Astrocyte (in vitro differentiated cells and primary cell): Measurements from ENCODE around the gene LRG1.

ENCODE experiments used
- EZH2 ChIP-seq: IDR thresholded peaks from 2 replicates; pipeline ENCODE4 v1.6.1; 2012; ENCODE audit warnings: mild to moderate bottlenecking, low read length, inconsistent platforms; ENCODE audit not compliant: insufficient read depth
- TF ChIP-seq, protein P1 (sequence below): IDR thresholded peaks from 2 replicates; pipeline ENCODE4 v1.5.1; 2011; ENCODE audit warnings: low read depth, mild to moderate bottlenecking, inconsistent platforms, low read length, moderate library complexity; ENCODE audit not compliant: insufficient read depth

DNA sequence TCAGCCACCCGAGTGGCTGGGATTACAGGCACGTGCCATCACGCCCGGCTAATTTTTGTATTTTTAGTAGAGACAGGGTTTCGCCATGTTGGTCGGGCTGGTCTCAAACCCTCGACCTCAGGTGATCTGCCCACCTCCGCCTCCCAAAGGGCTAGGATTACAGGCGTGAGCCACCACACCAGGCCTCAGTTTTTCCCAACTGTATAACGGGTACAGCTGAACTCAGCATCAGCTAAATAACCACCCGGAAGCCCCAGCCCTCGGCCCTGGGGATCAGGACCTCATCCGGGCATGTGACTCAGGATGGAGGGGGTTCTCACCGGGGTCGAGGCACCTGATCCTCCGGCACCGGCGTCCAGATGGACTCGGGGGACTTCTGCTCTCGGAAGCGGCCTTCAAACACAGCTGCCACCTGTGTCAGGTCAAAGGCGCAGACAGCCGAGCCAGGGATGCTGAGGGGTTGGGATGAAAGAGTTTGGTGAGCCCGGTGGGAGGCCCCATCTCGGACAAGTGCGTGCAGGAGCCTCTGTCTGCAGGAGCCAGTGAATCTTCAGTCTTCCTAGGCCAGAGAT, 10.7 kb upstream of the LRG1 start:
- TF ChIP-seq, protein P1, sequence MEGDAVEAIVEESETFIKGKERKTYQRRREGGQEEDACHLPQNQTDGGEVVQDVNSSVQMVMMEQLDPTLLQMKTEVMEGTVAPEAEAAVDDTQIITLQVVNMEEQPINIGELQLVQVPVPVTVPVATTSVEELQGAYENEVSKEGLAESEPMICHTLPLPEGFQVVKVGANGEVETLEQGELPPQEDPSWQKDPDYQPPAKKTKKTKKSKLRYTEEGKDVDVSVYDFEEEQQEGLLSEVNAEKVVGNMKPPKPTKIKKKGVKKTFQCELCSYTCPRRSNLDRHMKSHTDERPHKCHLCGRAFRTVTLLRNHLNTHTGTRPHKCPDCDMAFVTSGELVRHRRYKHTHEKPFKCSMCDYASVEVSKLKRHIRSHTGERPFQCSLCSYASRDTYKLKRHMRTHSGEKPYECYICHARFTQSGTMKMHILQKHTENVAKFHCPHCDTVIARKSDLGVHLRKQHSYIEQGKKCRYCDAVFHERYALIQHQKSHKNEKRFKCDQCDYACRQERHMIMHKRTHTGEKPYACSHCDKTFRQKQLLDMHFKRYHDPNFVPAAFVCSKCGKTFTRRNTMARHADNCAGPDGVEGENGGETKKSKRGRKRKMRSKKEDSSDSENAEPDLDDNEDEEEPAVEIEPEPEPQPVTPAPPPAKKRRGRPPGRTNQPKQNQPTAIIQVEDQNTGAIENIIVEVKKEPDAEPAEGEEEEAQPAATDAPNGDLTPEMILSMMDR: no peak
- TF ChIP-seq EZH2: no peak
